ENCODE data around the gene NDUFB10. TPM values are rescaled to one million over a fixed set of nuclear protein-coding genes. Genes with fewer than 3 reads are reported as not detected.

Gene NDUFB10
- total RNA-seq, 1 donor from 2014 or later: 153 TPM

DNA sequence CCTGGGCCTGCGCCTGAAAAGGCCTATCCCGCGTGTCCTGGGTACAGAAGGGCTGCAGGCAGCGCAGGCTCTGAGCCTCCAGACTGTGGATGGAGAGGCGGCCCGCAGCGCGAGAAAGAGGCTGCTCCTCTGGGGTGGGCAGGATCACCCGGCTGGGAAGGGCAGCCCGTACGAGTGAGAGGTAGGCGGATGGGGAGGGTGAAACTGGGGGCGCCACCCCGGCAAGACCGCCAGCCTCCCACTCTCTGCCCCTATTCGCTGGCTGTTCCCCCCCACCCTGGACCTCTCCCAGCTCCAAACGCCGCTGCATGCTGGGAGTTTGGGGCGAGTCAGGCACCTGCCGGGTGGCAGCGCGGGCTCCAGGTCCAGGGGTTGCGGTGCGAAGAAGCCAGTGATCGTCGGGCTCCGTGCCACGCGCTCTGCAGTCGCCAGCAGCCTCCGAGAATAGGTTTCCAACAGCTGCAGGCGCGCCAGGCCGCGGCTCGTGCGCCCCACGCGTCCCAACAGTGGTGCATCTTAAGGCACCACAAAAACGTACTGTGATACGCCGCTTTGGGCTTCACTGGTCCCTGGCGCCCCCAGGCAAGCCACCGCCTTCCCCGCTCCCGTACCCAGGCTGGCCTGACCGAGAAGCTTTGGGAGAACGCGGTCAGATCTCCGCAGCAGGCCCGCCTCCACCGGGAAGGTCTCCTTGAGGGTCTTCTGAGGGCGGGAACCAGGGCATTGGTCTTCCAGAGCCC is 20.9 kb downstream of the NDUFB10 start:
- H3K4me1 Mint-ChIP-seq (ENCODE audit: low read depth, unreplicated experiment): peaks cover 2% of the 10 kb centered on the region
- FAIRE-seq: no peak
- Histone ChIP-seq H3K27me3 (ENCODE audit: insufficient read depth, low read length) (peaks cover 32% of the 10 kb centered on the region), H3K9me3 (ENCODE audit: insufficient read depth, low read depth, low read length) (no peaks in the 10 kb centered on the region), H2AFZ (ENCODE audit: low read depth, low read length) (no peak overlapping the region), H3K9ac (ENCODE audit: low read length) (no peak overlapping the region), H3K36me3 (ENCODE audit: insufficient read depth, low read length) (peaks cover 7% of the 10 kb centered on the region), H3K27ac (ENCODE audit: low read depth, low read length) (no peak overlapping the region), H3K4me3 (ENCODE audit: insufficient read depth, low read depth, low read length) (no peak overlapping the region), H4K20me1 (ENCODE audit: insufficient read depth, low read length) (peaks cover 41% of the 10 kb centered on the region), H3K79me2 (ENCODE audit: insufficient read depth, low read length) (peaks cover 5% of the 10 kb centered on the region), H3K4me2 (ENCODE audit: low read length) (no peak overlapping the region), H3K4me1 (ENCODE audit: insufficient read depth, low read length) (peaks cover 11% of the 10 kb centered on the region)
- no peaks in the 10 kb centered on the region for H3K9me3 Mint-ChIP-seq (ENCODE audit: unreplicated experiment)
- TF ChIP-seq EZH2 (IDR thresholded peaks at IDR 0.05; ENCODE audit: insufficient read depth, low read length): peak; percentile 57
- TF ChIP-seq, protein P1, sequence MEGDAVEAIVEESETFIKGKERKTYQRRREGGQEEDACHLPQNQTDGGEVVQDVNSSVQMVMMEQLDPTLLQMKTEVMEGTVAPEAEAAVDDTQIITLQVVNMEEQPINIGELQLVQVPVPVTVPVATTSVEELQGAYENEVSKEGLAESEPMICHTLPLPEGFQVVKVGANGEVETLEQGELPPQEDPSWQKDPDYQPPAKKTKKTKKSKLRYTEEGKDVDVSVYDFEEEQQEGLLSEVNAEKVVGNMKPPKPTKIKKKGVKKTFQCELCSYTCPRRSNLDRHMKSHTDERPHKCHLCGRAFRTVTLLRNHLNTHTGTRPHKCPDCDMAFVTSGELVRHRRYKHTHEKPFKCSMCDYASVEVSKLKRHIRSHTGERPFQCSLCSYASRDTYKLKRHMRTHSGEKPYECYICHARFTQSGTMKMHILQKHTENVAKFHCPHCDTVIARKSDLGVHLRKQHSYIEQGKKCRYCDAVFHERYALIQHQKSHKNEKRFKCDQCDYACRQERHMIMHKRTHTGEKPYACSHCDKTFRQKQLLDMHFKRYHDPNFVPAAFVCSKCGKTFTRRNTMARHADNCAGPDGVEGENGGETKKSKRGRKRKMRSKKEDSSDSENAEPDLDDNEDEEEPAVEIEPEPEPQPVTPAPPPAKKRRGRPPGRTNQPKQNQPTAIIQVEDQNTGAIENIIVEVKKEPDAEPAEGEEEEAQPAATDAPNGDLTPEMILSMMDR (IDR thresholded peaks at IDR 0.05; ENCODE audit: insufficient read depth, low read depth, low read length): no peak
- peaks cover 19% of the 10 kb centered on the region for H3K27me3 Mint-ChIP-seq (ENCODE audit: low read depth, unreplicated experiment)
- no peak overlapping the region for H3K4me3 Mint-ChIP-seq (ENCODE audit: unreplicated experiment)
- no peak for DNase-seq (ENCODE audit: low read depth)
- H3K36me3 Mint-ChIP-seq (ENCODE audit: low read depth, unreplicated experiment): peaks cover 1% of the 10 kb centered on the region
- H3K27ac Mint-ChIP-seq (ENCODE audit: unreplicated experiment): no peak overlapping the region

DNA sequence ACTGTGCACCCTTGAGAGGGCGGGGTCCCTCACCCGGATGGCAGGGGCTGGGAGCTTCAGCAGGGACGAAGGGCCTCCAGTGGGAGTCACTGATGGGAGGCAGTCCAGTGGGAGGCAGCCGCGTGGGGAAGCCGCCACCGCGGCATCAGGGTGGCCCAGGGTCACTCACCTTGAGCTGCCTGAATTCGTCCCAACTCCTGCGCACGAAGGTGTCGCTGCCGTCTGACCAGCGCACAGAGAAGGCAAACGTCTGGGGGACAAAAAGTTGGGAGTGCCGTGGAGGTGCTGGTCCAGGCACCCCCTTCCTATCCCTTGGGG is 21.4 kb downstream of the NDUFB10 start:
- Mint-ChIP-seq H3K4me3 (ENCODE audit: unreplicated experiment) (no peak overlapping the region), H3K9me3 (ENCODE audit: unreplicated experiment) (no peaks in the 10 kb centered on the region), H3K27ac (ENCODE audit: unreplicated experiment) (no peak overlapping the region), H3K27me3 (ENCODE audit: low read depth, unreplicated experiment) (peaks cover 19% of the 10 kb centered on the region), H3K36me3 (ENCODE audit: low read depth, unreplicated experiment) (peaks cover 1% of the 10 kb centered on the region), H3K4me1 (ENCODE audit: low read depth, unreplicated experiment) (peaks cover 2% of the 10 kb centered on the region)
- H3K27ac ChIP-seq (ENCODE audit: low read depth, low read length): no peak overlapping the region
- peaks cover 10% of the 10 kb centered on the region for H3K79me2 ChIP-seq (ENCODE audit: insufficient read depth, low read length)
- peaks cover 15% of the 10 kb centered on the region for H3K4me1 ChIP-seq (ENCODE audit: insufficient read depth, low read length)
- no peak overlapping the region for H2AFZ ChIP-seq (ENCODE audit: low read depth, low read length)
- H3K27me3 ChIP-seq (ENCODE audit: insufficient read depth, low read length): peaks cover 32% of the 10 kb centered on the region
- H3K9ac ChIP-seq (ENCODE audit: low read length): no peak overlapping the region
- TF ChIP-seq, protein P1 (IDR thresholded peaks at IDR 0.05; ENCODE audit: insufficient read depth, low read depth, low read length): no peak
- peak; percentile 9 for TF ChIP-seq EZH2 (IDR thresholded peaks at IDR 0.05; ENCODE audit: insufficient read depth, low read length)
- DNase-seq (ENCODE audit: low read depth): no peak
- H4K20me1 ChIP-seq (ENCODE audit: insufficient read depth, low read length): peaks cover 45% of the 10 kb centered on the region
- no peaks in the 10 kb centered on the region for H3K9me3 ChIP-seq (ENCODE audit: insufficient read depth, low read depth, low read length)
- H3K36me3 ChIP-seq (ENCODE audit: insufficient read depth, low read length): peaks cover 7% of the 10 kb centered on the region
- no peak for FAIRE-seq
- H3K4me2 ChIP-seq (ENCODE audit: low read length): no peak overlapping the region
- no peak overlapping the region for H3K4me3 ChIP-seq (ENCODE audit: insufficient read depth, low read depth, low read length)

DNA sequence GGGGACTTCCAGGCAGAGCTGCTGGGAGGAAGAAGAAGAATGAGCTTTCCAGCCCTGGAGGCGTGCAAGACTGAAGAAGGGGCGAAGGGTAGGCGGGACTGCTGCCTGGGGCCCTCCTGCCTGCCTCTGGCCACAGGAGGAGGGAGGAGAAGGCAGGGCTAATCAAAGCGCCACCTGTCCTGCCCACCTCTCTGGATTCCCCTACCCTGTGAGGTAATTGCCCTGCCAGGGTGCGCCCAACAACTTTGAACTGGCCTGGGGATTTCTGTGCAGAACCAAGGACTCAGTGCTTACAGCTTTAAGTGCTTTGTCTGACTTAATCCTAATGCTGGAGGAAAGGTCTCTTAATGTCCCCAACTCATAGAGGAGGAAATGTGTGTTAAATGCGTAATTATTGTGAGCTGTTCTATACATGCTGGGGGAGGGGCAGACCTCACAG is 22.1 kb downstream of the NDUFB10 start, which contains the start of gene NOXO1:
TSS of gene NOXO1 (minus strand) at position 72 of the 439 bp plus-strand sequence. CDS start 290 bp downstream, outside the sequence.
- FAIRE-seq (no peak), DNase-seq (ENCODE audit: low read depth) (no peak)
- peaks cover 46% of the 10 kb centered on the region for H4K20me1 ChIP-seq (ENCODE audit: insufficient read depth, low read length)
- Mint-ChIP-seq H3K36me3 (ENCODE audit: low read depth, unreplicated experiment) (peaks cover 1% of the 10 kb centered on the region), H3K4me3 (ENCODE audit: unreplicated experiment) (no peak within 1 kb of the TSS), H3K9me3 (ENCODE audit: unreplicated experiment) (no peaks in the 10 kb centered on the region), H3K27ac (ENCODE audit: unreplicated experiment) (peak within 1 kb of the TSS; percentile 62), H3K4me1 (ENCODE audit: low read depth, unreplicated experiment) (peaks cover 2% of the 10 kb centered on the region), H3K27me3 (ENCODE audit: low read depth, unreplicated experiment) (peaks cover 19% of the 10 kb centered on the region)
- peaks cover 16% of the 10 kb centered on the region for H3K79me2 ChIP-seq (ENCODE audit: insufficient read depth, low read length)
- TF ChIP-seq EZH2 (IDR thresholded peaks at IDR 0.05; ENCODE audit: insufficient read depth, low read length): no peak
- TF ChIP-seq, protein P1 (IDR thresholded peaks at IDR 0.05; ENCODE audit: insufficient read depth, low read depth, low read length): no peak
- no peak within 1 kb of the TSS for H3K4me2 ChIP-seq (ENCODE audit: low read length)
- no peak within 1 kb of the TSS for H3K9ac ChIP-seq (ENCODE audit: low read length)
- peaks cover 15% of the 10 kb centered on the region for H3K4me1 ChIP-seq (ENCODE audit: insufficient read depth, low read length)
- H3K27me3 ChIP-seq (ENCODE audit: insufficient read depth, low read length): peaks cover 32% of the 10 kb centered on the region
- H3K27ac ChIP-seq (ENCODE audit: low read depth, low read length): no peak within 1 kb of the TSS
- H3K9me3 ChIP-seq (ENCODE audit: insufficient read depth, low read depth, low read length): no peaks in the 10 kb centered on the region
- H2AFZ ChIP-seq (ENCODE audit: low read depth, low read length): no peak within 1 kb of the TSS
- H3K36me3 ChIP-seq (ENCODE audit: insufficient read depth, low read length): peaks cover 7% of the 10 kb centered on the region
- H3K4me3 ChIP-seq (ENCODE audit: insufficient read depth, low read depth, low read length): no peak within 1 kb of the TSS
